Measurements from ENCODE around the gene IGFBP6. TPM values are rescaled to one million over a fixed set of nuclear protein-coding genes. Genes with fewer than 3 reads are reported as not detected.
A peak's percentile ranks its signal among the peaks of the same experiment; 100 is the strongest.

The IGFBP6 gene
- total RNA-seq, 5 donors from 2014 or later (not counting 1 experiment from before 2014, with no cell fraction given), result 0.67 to 1.4 (median 0.79) TPM; not detected in 2

- DNase-seq (no peak), ATAC-seq (replicated peaks in 1 of 4) (no peak)
- peaks cover 33% of the 10 kb centered on the region for H3K36me3 Mint-ChIP-seq
- peak overlapping the region; percentile 89 to 90 (median 90) for H3K4me3 Mint-ChIP-seq
- H3K27ac Mint-ChIP-seq, result peak overlapping the region; percentile 37 to 59
- ChIA-PET CTCF (interaction anchor here (1.1 to 4.1 kb wide), 3 partner anchors 11 to 31 kb away, joined by 3 to 32 read pairs (median 4); no protein-coding TSS in a partner anchor), POLR2A (no interaction called here)
- Histone ChIP-seq H3K27me3 (replicated peaks in 1 of 2; ENCODE audit: control insufficient read depth in 2 of 2, extremely low read depth in 1 of 2, insufficient read depth in 2 of 2, low read length in 1 of 2) (peaks cover 0 to 3% of the 10 kb centered on the region in 2 experiments), H3K9me3 (no peaks in the 10 kb centered on the region), H3K4me3 (ENCODE audit: control insufficient read depth in 1 of 2, extremely low read depth in 1 of 2, low read length in 1 of 2) (no peak overlapping the region), H3K36me3 (ENCODE audit: control insufficient read depth in 2 of 2, extremely low read depth in 1 of 2, insufficient read depth in 1 of 2, low read length in 1 of 2) (peaks cover 3 to 45% of the 10 kb centered on the region in 2 donors), H3K4me1 (ENCODE audit: control insufficient read depth in 1 of 2, extremely low read depth in 1 of 2, insufficient read depth in 2 of 2, low read length in 2 of 2) (peaks cover 5 to 36% of the 10 kb centered on the region in 2 experiments), H3K27ac (ENCODE audit: low read length) (no peak overlapping the region)
- H3K9me3 Mint-ChIP-seq, result no peaks in the 10 kb centered on the region
- no CpG with 5 or more reads among the region's 8 CpGs for WGBS (ENCODE audit: insufficient coverage)
- H3K27me3 Mint-ChIP-seq, result no peaks in the 10 kb centered on the region
- H3K4me1 Mint-ChIP-seq, result peaks cover 59 to 65% (median 60%) of the 10 kb centered on the region in 3 donors
Observed at GRCh38 chr12:53077030-53077429, 20.4 kb upstream of the IGFBP6 start.

- Histone ChIP-seq H3K4me1 (ENCODE audit: control insufficient read depth in 1 of 2, extremely low read depth in 1 of 2, insufficient read depth in 2 of 2, low read length in 2 of 2) (peaks cover 5 to 36% of the 10 kb centered on the region in 2 experiments), H3K27me3 (replicated peaks in 1 of 2; ENCODE audit: control insufficient read depth in 2 of 2, extremely low read depth in 1 of 2, insufficient read depth in 2 of 2, low read length in 1 of 2) (peaks cover 0 to 7% of the 10 kb centered on the region in 2 experiments), H3K9me3 (no peaks in the 10 kb centered on the region), H3K36me3 (ENCODE audit: control insufficient read depth in 2 of 2, extremely low read depth in 1 of 2, insufficient read depth in 1 of 2, low read length in 1 of 2) (peaks cover 3 to 30% of the 10 kb centered on the region in 2 donors), H3K27ac (ENCODE audit: low read length) (peak overlapping the region; percentile 55), H3K4me3 (ENCODE audit: control insufficient read depth in 1 of 2, extremely low read depth in 1 of 2, low read length in 1 of 2) (peak overlapping the region; percentile 69 to 90)
- ATAC-seq (replicated peaks in 1 of 4), result peak; percentile 35 to 44 (median 36)
- Mint-ChIP-seq H3K36me3 (peaks cover 22% of the 10 kb centered on the region), H3K27ac (peak overlapping the region; percentile 91 to 97), H3K9me3 (no peaks in the 10 kb centered on the region), H3K4me1 (peaks cover 52 to 65% (median 53%) of the 10 kb centered on the region in 3 donors), H3K27me3 (no peaks in the 10 kb centered on the region), H3K4me3 (peak overlapping the region; percentile 89 to 90 (median 90))
- ChIA-PET CTCF (interaction anchor here (0.6 to 4.1 kb wide), 15 partner anchors 9 to 1053 kb away, joined by 3 to 32 read pairs (median 5); partner anchors contain the start of genes AAAS (in 1 of the 2) and SOAT2 (in 1 of the 2)), POLR2A (interaction anchor here (0.6 to 1.2 kb wide), 6 partner anchors 20 to 1007 kb away, joined by 3 to 8 read pairs (median 4); partner anchors contain the start of gene EIF4B (in 1 of the 2))
- WGBS (ENCODE audit: insufficient coverage), result 0% methylated on average over 14 of the region's 25 CpGs
- peak in 31 of 35 experiments; percentile 34 to 68 (median 51) for DNase-seq
Observed at GRCh38 chr12:53078425-53079225, 18.8 kb upstream of the IGFBP6 start.

GRCh38 chr12:53079226-53080117 is 18.0 kb upstream of the IGFBP6 start, which contains the start of gene SPRYD3:
Gene SPRYD3 (minus strand): TSS chr12:53079390. CDS start chr12:53079333, 57 bp downstream.
- 4% methylated on average over 61 of the region's 67 CpGs for WGBS (ENCODE audit: insufficient coverage)
- Histone ChIP-seq H3K4me1 (ENCODE audit: control insufficient read depth in 1 of 2, extremely low read depth in 1 of 2, insufficient read depth in 2 of 2, low read length in 2 of 2) (peaks cover 5 to 36% of the 10 kb centered on the region in 2 experiments), H3K36me3 (ENCODE audit: control insufficient read depth in 2 of 2, extremely low read depth in 1 of 2, insufficient read depth in 1 of 2, low read length in 1 of 2) (peaks cover 3 to 23% of the 10 kb centered on the region in 2 donors), H3K27ac (ENCODE audit: low read length) (peak within 1 kb of the TSS; percentile 75), H3K4me3 (ENCODE audit: control insufficient read depth in 1 of 2, extremely low read depth in 1 of 2, low read length in 1 of 2) (peak within 1 kb of the TSS; percentile 74 to 90), H3K9me3 (no peaks in the 10 kb centered on the region), H3K27me3 (replicated peaks in 1 of 2; ENCODE audit: control insufficient read depth in 2 of 2, extremely low read depth in 1 of 2, insufficient read depth in 2 of 2, low read length in 1 of 2) (peaks cover 0 to 7% of the 10 kb centered on the region in 2 experiments)
- ChIA-PET POLR2A (interaction anchor here (0.6 to 1.2 kb wide), 6 partner anchors 19 to 1008 kb away, joined by 3 to 8 read pairs (median 4); partner anchors contain the start of gene EIF4B (in 1 of the 2)), CTCF (interaction anchor here (0.6 to 4.1 kb wide), 16 partner anchors 9 to 1054 kb away, joined by 3 to 32 read pairs (median 4); partner anchors contain the start of genes AAAS (in 1 of the 2), EIF4B (in 1 of the 2), PFDN5 (in 1 of the 2) and SOAT2 (in 1 of the 2))
- peaks cover 46 to 57% (median 47%) of the 10 kb centered on the region in 3 donors for H3K4me1 Mint-ChIP-seq
- peak within 1 kb of the TSS; percentile 89 to 90 (median 90) for H3K4me3 Mint-ChIP-seq
- H3K27me3 Mint-ChIP-seq, result no peaks in the 10 kb centered on the region
- H3K36me3 Mint-ChIP-seq, result peaks cover 15% of the 10 kb centered on the region
- ATAC-seq (replicated peaks in 1 of 4) (peak; percentile 96 to 98 (median 96)), DNase-seq (peak; percentile 90 to 99 (median 95))
- H3K27ac Mint-ChIP-seq, result peak within 1 kb of the TSS; percentile 91 to 97
- no peaks in the 10 kb centered on the region for H3K9me3 Mint-ChIP-seq

- H3K9me3 ChIP-seq, result no peaks in the 10 kb centered on the region
- H3K36me3 Mint-ChIP-seq, result no peaks in the 10 kb centered on the region
- ATAC-seq (replicated peaks in 1 of 4) (no peak), DNase-seq (no peak)
- H3K36me3 ChIP-seq (ENCODE audit: control insufficient read depth in 2 of 2, extremely low read depth in 1 of 2, insufficient read depth in 1 of 2, low read length in 1 of 2), result no peaks in the 10 kb centered on the region
- CTCF ChIA-PET, result no interaction called here
- H3K27ac ChIP-seq (ENCODE audit: low read length), result no peak overlapping the region
- POLR2A ChIA-PET, result interaction anchor here in 1 of 2 donors (0.6 kb wide), 1 partner anchor 10 kb away, joined by 5 read pairs; no protein-coding TSS in a partner anchor
- H3K27ac Mint-ChIP-seq, result no peak overlapping the region
- peaks cover 0 to 7% of the 10 kb centered on the region in 2 experiments for H3K27me3 ChIP-seq (replicated peaks in 1 of 2; ENCODE audit: control insufficient read depth in 2 of 2, extremely low read depth in 1 of 2, insufficient read depth in 2 of 2, low read length in 1 of 2)
- H3K4me3 Mint-ChIP-seq, result no peak overlapping the region
- peaks cover 23 to 32% (median 28%) of the 10 kb centered on the region in 3 donors for H3K4me1 Mint-ChIP-seq
- H3K27me3 Mint-ChIP-seq, result peaks cover 0 to 7% of the 10 kb centered on the region in 2 donors
- H3K9me3 Mint-ChIP-seq, result no peaks in the 10 kb centered on the region
- no CpG with 5 or more reads among the region's 2 CpGs for WGBS (ENCODE audit: insufficient coverage)
- peaks cover 5 to 23% of the 10 kb centered on the region in 2 experiments for H3K4me1 ChIP-seq (ENCODE audit: control insufficient read depth in 1 of 2, extremely low read depth in 1 of 2, insufficient read depth in 2 of 2, low read length in 2 of 2)
- H3K4me3 ChIP-seq (ENCODE audit: control insufficient read depth in 1 of 2, extremely low read depth in 1 of 2, low read length in 1 of 2), result no peak overlapping the region
Observed at GRCh38 chr12:53082637-53083175, 14.8 kb upstream of the IGFBP6 start.

- no peak overlapping the region for H3K4me3 Mint-ChIP-seq
- POLR2A ChIA-PET, result no interaction called here
Observed at GRCh38 chr12:53086361-53086760, 11.1 kb upstream of the IGFBP6 start.

More at GRCh38 chr12:53086361-53086760, 11.1 kb upstream of the IGFBP6 start:
- Histone ChIP-seq H3K9me3 (no peaks in the 10 kb centered on the region), H3K4me1 (ENCODE audit: control insufficient read depth in 1 of 2, extremely low read depth in 1 of 2, insufficient read depth in 2 of 2, low read length in 2 of 2) (no peaks in the 10 kb centered on the region), H3K36me3 (ENCODE audit: control insufficient read depth in 2 of 2, extremely low read depth in 1 of 2, insufficient read depth in 1 of 2, low read length in 1 of 2) (no peaks in the 10 kb centered on the region), H3K4me3 (ENCODE audit: control insufficient read depth in 1 of 2, extremely low read depth in 1 of 2, low read length in 1 of 2) (no peak overlapping the region), H3K27ac (ENCODE audit: low read length) (no peak overlapping the region), H3K27me3 (replicated peaks in 1 of 2; ENCODE audit: control insufficient read depth in 2 of 2, extremely low read depth in 1 of 2, insufficient read depth in 2 of 2, low read length in 1 of 2) (peaks cover 0 to 13% of the 10 kb centered on the region in 2 experiments)
- ATAC-seq (replicated peaks in 1 of 4) (no peak), DNase-seq (no peak)
- no peaks in the 10 kb centered on the region for H3K4me1 Mint-ChIP-seq
- 83% methylated on average over 1 of the region's 3 CpGs for WGBS (ENCODE audit: insufficient coverage)
- CTCF ChIA-PET, result interaction anchor here (0.6 to 4.2 kb wide), 4 partner anchors 12 to 69 kb away, joined by 3 to 11 read pairs (median 4); partner anchors contain the start of gene IGFBP6 (in 1 of the 2)
- no peak overlapping the region for H3K27ac Mint-ChIP-seq
- H3K36me3 Mint-ChIP-seq, result no peaks in the 10 kb centered on the region
- H3K27me3 Mint-ChIP-seq, result peaks cover 0 to 11% of the 10 kb centered on the region in 2 donors
- no peaks in the 10 kb centered on the region for H3K9me3 Mint-ChIP-seq

Measured in T-cell (primary cell).